Measurements from ENCODE around the gene CORO2B.
A peak's percentile ranks its signal among the peaks of the same experiment; 100 is the strongest.

Gene CORO2B

DNA sequence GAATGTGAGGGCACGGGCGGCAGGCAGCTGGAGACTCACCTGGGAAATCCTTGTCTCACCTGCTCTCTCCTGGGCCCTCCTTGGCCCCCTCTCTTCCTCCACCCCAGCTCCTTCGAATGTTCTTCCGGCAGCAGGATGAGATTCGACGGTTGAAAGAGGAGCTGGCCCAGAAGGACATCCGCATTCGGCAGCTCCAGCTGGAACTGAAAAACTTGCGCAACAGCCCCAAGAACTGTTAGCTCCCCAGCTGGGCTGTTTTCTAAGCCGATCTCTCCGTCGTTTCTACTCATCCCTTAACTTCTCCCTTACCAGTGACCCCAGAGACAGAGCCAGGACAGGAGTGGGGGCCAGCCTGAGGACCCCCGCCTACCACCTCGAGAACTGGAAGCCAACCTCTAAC is 146.9 kb downstream of the CORO2B start:
- H3K4me3 ChIP-seq (ENCODE audit: low read length) = no peak overlapping the region
- no peaks in the 10 kb centered on the region for H3K36me3 ChIP-seq (ENCODE audit: control insufficient read depth, insufficient read depth, low read length)
- H3K27ac ChIP-seq (ENCODE audit: low read depth, low read length) = peak overlapping the region; percentile 18
- H3K27me3 ChIP-seq (ENCODE audit: control insufficient read depth, insufficient read depth, low read length) = no peaks in the 10 kb centered on the region
- H3K9ac ChIP-seq (ENCODE audit: low read length) = no peak overlapping the region
- H3K4me1 ChIP-seq (ENCODE audit: control insufficient read depth, insufficient read depth, low read length) = peaks cover 11% of the 10 kb centered on the region

DNA sequence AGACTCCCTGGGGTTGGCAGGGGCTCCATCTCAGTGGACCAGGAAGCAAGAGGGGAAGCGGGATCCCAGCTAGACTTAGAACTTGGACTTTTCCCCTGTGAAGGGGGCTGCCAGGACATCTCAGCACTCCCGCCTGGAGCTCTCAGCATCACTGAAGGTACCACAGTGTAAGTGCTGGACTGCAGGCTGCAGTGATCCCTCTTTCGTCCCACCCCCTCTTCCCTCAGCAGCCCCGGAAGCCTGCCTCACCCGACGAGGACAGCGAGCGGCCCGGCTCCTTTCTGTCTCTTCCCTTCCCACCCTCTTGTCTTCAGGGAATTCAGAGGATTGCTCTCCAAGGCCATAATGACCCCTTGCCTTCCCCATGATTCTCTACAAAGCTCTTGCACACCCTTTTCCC is 147.5 kb downstream of the CORO2B start:
- Histone ChIP-seq H3K27me3 (ENCODE audit: control insufficient read depth, insufficient read depth, low read length) (no peaks in the 10 kb centered on the region), H3K9ac (ENCODE audit: low read length) (no peak overlapping the region), H3K4me3 (ENCODE audit: low read length) (no peak overlapping the region), H3K27ac (ENCODE audit: low read depth, low read length) (peak overlapping the region; percentile 18), H3K4me1 (ENCODE audit: control insufficient read depth, insufficient read depth, low read length) (peaks cover 11% of the 10 kb centered on the region), H3K36me3 (ENCODE audit: control insufficient read depth, insufficient read depth, low read length) (no peaks in the 10 kb centered on the region)

DNA sequence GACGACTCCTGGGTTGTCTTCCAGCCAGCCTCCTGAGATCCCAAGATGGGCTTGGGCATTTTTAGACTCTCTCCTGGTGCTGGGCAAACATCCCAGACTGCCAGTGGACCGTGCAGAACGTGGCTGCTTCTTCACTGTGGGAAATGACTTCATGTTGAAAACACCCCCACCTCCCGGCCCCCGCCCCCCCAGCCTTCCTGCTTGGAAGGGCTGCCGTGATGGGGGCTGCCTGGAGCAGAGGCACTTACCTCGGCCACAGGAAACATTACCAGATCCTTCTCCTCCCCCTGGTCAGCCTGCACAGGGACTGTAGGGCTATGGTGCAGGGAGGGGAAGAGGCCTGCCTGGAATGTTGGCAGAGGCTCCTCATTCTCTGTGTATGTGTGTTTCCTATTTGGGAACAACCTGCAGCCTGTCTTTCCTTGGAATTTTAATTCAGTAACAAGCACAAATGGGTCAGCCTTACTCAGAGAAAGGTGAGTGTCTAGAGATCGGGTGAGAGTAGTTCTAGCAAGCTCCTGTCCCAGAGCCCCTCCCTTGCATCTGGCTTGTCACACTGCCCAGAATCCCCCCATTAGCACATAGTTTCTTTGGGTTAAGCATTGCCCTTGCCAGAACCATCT is 151.1 kb downstream of the CORO2B start:
- no peaks in the 10 kb centered on the region for H3K36me3 ChIP-seq (ENCODE audit: control insufficient read depth, insufficient read depth, low read length)
- H3K4me3 ChIP-seq (ENCODE audit: low read length) = no peak overlapping the region
- H3K9ac ChIP-seq (ENCODE audit: low read length) = no peak overlapping the region
- peaks cover 11% of the 10 kb centered on the region for H3K4me1 ChIP-seq (ENCODE audit: control insufficient read depth, insufficient read depth, low read length)
- peak overlapping the region; percentile 59 for H3K27ac ChIP-seq (ENCODE audit: low read depth, low read length)
- no peaks in the 10 kb centered on the region for H3K27me3 ChIP-seq (ENCODE audit: control insufficient read depth, insufficient read depth, low read length)

DNA sequence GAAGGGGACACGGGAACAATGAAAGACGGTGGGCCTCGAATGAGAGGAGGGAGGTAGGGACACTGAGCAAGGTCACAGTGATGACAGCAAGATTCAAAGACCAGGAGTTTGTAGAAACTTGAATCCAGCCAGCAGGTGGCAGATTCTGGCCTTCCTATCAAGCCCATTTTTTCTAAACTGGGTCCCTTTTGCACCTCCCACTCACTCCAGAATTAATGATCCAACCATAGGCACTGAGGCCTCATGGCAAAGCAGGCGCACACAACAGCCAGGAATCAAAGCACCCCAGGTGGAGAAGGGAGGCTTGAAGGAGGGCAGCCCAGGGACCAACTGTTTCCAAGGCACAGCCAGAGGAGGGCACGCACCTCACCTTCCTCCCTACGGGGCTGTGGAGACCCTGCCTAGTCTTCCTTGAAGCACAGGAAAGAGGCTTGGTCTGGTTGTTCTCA is 151.7 kb downstream of the CORO2B start:
- peak overlapping the region; percentile 59 for H3K27ac ChIP-seq (ENCODE audit: low read depth, low read length)
- H3K4me1 ChIP-seq (ENCODE audit: control insufficient read depth, insufficient read depth, low read length) = peaks cover 11% of the 10 kb centered on the region
- no peak overlapping the region for H3K9ac ChIP-seq (ENCODE audit: low read length)
- H3K4me3 ChIP-seq (ENCODE audit: low read length) = no peak overlapping the region
- H3K27me3 ChIP-seq (ENCODE audit: control insufficient read depth, insufficient read depth, low read length) = no peaks in the 10 kb centered on the region
- no peaks in the 10 kb centered on the region for H3K36me3 ChIP-seq (ENCODE audit: control insufficient read depth, insufficient read depth, low read length)

DNA sequence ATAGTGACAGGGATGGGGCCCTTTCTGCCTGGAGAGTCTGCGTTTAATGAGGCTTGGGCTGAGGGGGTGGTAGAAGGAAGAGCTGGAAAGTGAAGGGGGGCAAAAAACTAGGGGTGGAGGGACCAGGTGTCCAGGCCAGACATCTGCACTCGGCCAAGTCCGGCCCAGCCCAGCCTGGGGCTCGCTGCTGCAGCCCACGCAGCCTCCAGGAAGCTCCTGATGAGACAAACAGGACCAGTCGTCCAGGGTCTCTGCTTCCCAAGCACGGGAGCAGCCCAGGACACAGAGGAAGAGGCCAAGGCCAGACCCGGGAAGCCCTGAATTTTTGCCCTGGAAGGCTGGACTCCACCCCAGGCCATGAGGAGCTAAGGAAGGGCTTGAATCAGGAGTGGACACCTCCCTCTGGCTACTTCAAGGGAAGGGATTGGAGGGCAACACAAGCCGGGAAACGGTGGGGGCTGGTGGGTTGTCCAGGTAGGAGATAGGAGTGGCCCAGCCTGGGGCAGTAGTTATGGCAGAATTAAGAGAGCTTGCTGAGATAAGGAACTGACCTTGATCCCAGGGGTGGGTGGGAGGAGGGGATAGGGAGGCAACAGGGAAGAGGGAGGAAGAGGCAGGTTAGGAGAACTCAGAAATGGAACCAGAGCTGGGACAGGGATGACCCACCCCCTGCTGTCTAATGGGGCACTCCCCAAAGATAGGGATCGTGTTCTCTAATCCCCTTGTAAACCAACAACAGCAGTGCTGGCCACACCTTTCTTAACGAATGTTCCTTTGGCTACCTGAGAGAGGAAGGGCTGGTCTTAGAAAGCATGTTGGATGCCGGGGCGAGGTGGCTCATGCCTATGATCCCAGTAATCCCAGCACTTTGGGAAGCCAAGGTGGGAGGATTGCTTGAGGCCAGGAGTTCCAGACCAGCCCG is 152.4 kb downstream of the CORO2B start:
- Histone ChIP-seq H3K27ac (ENCODE audit: low read depth, low read length) (peak overlapping the region; percentile 59), H3K36me3 (ENCODE audit: control insufficient read depth, insufficient read depth, low read length) (no peaks in the 10 kb centered on the region), H3K27me3 (ENCODE audit: control insufficient read depth, insufficient read depth, low read length) (no peaks in the 10 kb centered on the region), H3K4me1 (ENCODE audit: control insufficient read depth, insufficient read depth, low read length) (peaks cover 11% of the 10 kb centered on the region), H3K9ac (ENCODE audit: low read length) (no peak overlapping the region), H3K4me3 (ENCODE audit: low read length) (no peak overlapping the region)

DNA sequence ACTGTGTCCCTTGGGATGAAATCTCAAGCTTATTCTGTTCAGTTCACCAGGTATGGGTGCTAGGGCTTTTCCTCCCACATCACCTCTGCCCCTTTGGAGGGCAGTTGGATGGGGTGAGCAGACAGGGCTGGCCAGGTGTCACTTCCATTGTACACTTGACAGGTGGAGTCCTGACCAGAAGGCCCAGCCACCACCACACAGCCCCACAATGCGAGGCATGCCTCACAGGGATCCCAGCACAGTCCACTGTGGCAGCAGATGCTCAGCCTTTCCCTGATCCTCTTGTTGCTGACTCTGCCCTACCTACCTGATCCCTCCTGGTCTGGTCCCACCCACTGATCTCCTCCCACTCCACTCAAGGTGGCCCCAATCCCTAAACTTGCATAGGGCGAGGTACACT is 153.7 kb downstream of the CORO2B start:
- no peak overlapping the region for H3K27ac ChIP-seq (ENCODE audit: low read depth, low read length)
- no peak overlapping the region for H3K9ac ChIP-seq (ENCODE audit: low read length)
- H3K36me3 ChIP-seq (ENCODE audit: control insufficient read depth, insufficient read depth, low read length) = no peaks in the 10 kb centered on the region
- no peak overlapping the region for H3K4me3 ChIP-seq (ENCODE audit: low read length)
- peaks cover 11% of the 10 kb centered on the region for H3K4me1 ChIP-seq (ENCODE audit: control insufficient read depth, insufficient read depth, low read length)
- no peaks in the 10 kb centered on the region for H3K27me3 ChIP-seq (ENCODE audit: control insufficient read depth, insufficient read depth, low read length)

DNA sequence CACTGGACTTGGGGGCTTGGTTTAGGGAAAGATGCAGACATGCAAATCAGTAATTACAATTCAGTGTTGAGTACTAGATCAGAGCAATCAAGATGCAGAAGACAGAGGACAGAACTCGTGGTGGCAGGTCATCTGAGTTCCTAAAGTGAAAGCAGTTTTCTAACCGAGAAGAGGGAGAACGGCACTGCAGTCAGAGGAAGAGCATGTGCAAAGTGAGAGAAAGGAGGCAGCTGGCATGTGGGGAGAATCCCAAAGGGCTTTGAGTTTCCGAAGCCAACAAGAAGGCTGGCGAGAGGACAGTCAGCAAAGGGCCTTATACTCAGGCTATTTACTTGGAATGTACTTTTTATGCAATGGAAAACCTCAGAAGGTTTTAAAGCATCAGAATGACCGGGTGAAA is 154.9 kb downstream of the CORO2B start:
- peaks cover 11% of the 10 kb centered on the region for H3K4me1 ChIP-seq (ENCODE audit: control insufficient read depth, insufficient read depth, low read length)
- H3K27me3 ChIP-seq (ENCODE audit: control insufficient read depth, insufficient read depth, low read length) = no peaks in the 10 kb centered on the region
- no peak overlapping the region for H3K4me3 ChIP-seq (ENCODE audit: low read length)
- H3K9ac ChIP-seq (ENCODE audit: low read length) = no peak overlapping the region
- H3K27ac ChIP-seq (ENCODE audit: low read depth, low read length) = no peak overlapping the region
- no peaks in the 10 kb centered on the region for H3K36me3 ChIP-seq (ENCODE audit: control insufficient read depth, insufficient read depth, low read length)

DNA sequence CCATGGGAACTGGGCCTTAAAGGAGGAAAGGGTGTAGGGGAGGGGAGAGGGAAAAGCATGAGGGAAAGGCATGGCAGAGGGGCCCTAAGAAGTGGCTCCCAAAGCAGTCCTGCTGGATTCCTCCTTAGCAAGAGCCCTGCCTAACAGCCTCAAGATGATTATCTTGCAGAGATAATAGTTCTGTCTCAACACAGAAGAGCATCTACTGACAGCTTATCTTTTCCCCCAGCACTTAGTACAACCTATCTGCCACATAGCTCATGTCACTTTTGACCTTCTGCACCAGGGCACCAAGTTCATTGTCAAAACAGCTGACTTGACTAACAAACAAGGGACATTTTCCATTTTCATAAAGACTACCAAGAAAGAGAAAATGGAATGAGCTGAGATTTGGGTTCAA is 155.6 kb downstream of the CORO2B start:
- no peaks in the 10 kb centered on the region for H3K27me3 ChIP-seq (ENCODE audit: control insufficient read depth, insufficient read depth, low read length)

DNA sequence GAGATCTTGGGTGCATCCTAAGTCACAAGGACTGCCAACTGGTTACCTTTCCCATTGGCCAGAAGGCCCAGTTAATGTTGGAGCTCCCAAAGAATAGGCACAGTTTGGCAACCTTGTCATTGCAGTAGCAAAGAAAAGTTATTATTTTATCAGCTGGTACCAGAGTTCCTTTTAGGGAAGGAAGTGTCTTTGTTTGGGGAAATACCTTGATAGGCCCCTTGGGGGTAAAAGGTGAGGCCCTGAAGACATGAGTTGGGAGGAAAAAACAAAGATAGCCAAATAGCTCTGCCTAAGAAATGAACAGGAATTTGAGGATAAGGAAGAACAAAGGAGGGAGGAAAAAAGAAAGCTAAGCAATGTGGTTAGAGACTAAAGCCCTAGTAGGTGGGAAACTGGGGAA is 156.1 kb downstream of the CORO2B start:
- Histone ChIP-seq H3K4me1 (ENCODE audit: control insufficient read depth, insufficient read depth, low read length) (peaks cover 8% of the 10 kb centered on the region), H3K27me3 (ENCODE audit: control insufficient read depth, insufficient read depth, low read length) (no peaks in the 10 kb centered on the region), H3K4me3 (ENCODE audit: low read length) (no peak overlapping the region), H3K36me3 (ENCODE audit: control insufficient read depth, insufficient read depth, low read length) (no peaks in the 10 kb centered on the region), H3K27ac (ENCODE audit: low read depth, low read length) (no peak overlapping the region), H3K9ac (ENCODE audit: low read length) (no peak overlapping the region)

More for the DNA sequence above, 155.6 kb downstream of the CORO2B start:
- H3K4me3 ChIP-seq (ENCODE audit: low read length) = no peak overlapping the region
- H3K36me3 ChIP-seq (ENCODE audit: control insufficient read depth, insufficient read depth, low read length) = no peaks in the 10 kb centered on the region
- peaks cover 10% of the 10 kb centered on the region for H3K4me1 ChIP-seq (ENCODE audit: control insufficient read depth, insufficient read depth, low read length)
- H3K9ac ChIP-seq (ENCODE audit: low read length) = no peak overlapping the region
- no peak overlapping the region for H3K27ac ChIP-seq (ENCODE audit: low read depth, low read length)

DNA sequence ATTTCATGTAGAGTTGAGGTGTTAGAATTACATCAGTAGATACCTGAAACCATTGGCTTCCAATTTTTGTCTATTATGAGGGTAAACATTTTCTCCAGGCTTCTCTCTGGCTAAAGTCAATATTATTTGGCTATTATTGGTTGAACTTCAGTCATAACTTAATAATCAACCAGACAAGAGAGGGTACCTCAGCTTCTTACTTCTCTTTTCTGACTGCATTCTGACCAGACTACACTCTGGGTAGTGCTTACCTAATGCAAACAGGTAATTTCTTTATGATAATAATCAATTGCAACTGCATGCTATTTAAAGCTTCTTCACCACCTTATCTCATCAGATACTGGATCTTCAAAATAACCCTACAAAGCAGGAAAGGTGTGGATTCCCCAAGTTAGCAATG is 156.8 kb downstream of the CORO2B start:
- H3K4me1 ChIP-seq (ENCODE audit: control insufficient read depth, insufficient read depth, low read length) = peaks cover under 1% of the 10 kb centered on the region
- no peaks in the 10 kb centered on the region for H3K36me3 ChIP-seq (ENCODE audit: control insufficient read depth, insufficient read depth, low read length)
- H3K4me3 ChIP-seq (ENCODE audit: low read length) = no peak overlapping the region
- no peak overlapping the region for H3K27ac ChIP-seq (ENCODE audit: low read depth, low read length)
- no peak overlapping the region for H3K9ac ChIP-seq (ENCODE audit: low read length)
- H3K27me3 ChIP-seq (ENCODE audit: control insufficient read depth, insufficient read depth, low read length) = no peaks in the 10 kb centered on the region

DNA sequence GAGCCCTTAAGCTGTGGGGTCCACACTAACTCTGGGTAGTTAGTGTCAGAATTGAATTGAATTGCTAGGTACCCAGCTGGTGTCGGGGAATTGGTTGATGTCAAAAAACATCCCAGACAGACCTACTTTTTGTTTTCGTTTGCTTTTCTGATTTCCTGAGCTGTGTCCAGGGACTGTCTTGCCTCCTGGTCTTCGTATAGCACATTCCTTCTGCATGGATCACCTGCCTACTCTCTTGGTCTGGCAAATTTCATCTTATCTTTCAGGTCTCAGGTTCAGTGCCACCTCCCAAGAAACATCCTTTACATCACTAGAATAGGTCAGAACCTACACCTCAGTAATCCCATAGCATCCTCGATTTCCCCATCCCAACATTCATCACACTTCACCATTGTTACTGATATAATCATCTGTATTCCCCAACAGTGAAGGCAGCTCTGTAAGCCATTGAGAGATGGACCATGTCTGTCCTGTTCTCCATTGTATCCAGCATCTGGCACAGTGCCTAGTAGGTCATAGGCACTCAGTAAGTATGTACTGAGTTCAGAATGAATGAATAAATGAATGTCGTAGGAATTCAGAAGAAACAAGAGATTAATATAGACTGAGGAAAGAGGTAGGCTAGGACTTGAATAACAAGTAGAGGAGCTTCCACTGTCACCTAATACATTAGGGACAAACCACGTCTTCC is 160.7 kb downstream of the CORO2B start:
- no peak overlapping the region for H3K9ac ChIP-seq (ENCODE audit: low read length)
- H3K4me1 ChIP-seq (ENCODE audit: control insufficient read depth, insufficient read depth, low read length) = no peaks in the 10 kb centered on the region
- H3K4me3 ChIP-seq (ENCODE audit: low read length) = no peak overlapping the region
- no peaks in the 10 kb centered on the region for H3K36me3 ChIP-seq (ENCODE audit: control insufficient read depth, insufficient read depth, low read length)
- no peak overlapping the region for H3K27ac ChIP-seq (ENCODE audit: low read depth, low read length)
- H3K27me3 ChIP-seq (ENCODE audit: control insufficient read depth, insufficient read depth, low read length) = no peaks in the 10 kb centered on the region

DNA sequence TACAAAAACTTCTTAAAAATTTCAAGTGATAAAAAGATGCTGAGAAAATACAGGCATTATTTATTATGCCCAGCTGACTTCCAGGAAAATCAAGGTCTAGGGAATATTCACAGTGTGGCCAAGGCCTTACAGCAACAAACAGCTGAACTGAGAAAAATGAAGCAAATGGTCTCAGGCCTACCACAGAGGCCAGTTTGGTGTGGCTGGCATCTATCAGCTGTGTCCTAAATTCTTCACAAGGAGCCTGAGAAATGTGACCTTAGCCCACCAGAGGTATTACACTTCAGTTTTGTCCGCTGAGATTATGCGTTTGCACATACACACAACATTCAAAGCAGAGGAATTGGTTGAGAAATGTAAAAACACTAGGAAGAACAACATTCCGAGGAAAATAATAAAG is 164.5 kb downstream of the CORO2B start:
- no peaks in the 10 kb centered on the region for H3K4me1 ChIP-seq (ENCODE audit: control insufficient read depth, insufficient read depth, low read length)
- no peaks in the 10 kb centered on the region for H3K36me3 ChIP-seq (ENCODE audit: control insufficient read depth, insufficient read depth, low read length)
- no peak overlapping the region for H3K27ac ChIP-seq (ENCODE audit: low read depth, low read length)
- H3K4me3 ChIP-seq (ENCODE audit: low read length) = no peak overlapping the region
- H3K27me3 ChIP-seq (ENCODE audit: control insufficient read depth, insufficient read depth, low read length) = no peaks in the 10 kb centered on the region
- no peak overlapping the region for H3K9ac ChIP-seq (ENCODE audit: low read length)
